Calu3 (cell line): ENCODE data around the gene WAPL. TPM values are rescaled to one million over a fixed set of nuclear protein-coding genes. Genes with fewer than 3 reads are reported as not detected.

Source experiments
- BruUV-seq: library from RNA; stranded (reverse); fragments of 400-500 nt; replicated peaks from 2 replicates; lab custom pipeline; 2021; lab: Mats Ljungman, UMichigan
- CTCF ChIA-PET: fragments of 300-600 bp; sonication (Branson Sonifier 250); formaldehyde crosslinking; loops from one replicate; lab custom pipeline; 2022; ENCODE audit warnings: antibody characterized with exemption; lab: Charles Lee
- DNase-seq: peaks from one replicate; pipeline ENCODE4 v3.0.0; 2022
- H3K27ac Mint-ChIP-seq: one replicate; pipeline ENCODE4 v1.8.0; 2022; ENCODE audit warnings: mixed read lengths; ENCODE audit not compliant: unreplicated experiment
- H3K27me3 Mint-ChIP-seq: one replicate; pipeline ENCODE4 v1.8.0; 2022; ENCODE audit warnings: mixed read lengths; ENCODE audit not compliant: unreplicated experiment
- H3K36me3 Mint-ChIP-seq: one replicate; pipeline ENCODE4 v1.8.0; 2022; ENCODE audit warnings: mild to moderate bottlenecking, moderate library complexity, mixed read lengths; ENCODE audit not compliant: insufficient read depth, unreplicated experiment
- H3K4me1 Mint-ChIP-seq: one replicate; pipeline ENCODE4 v1.8.0; 2022; ENCODE audit warnings: mild to moderate bottlenecking, low read depth, mixed read lengths; ENCODE audit not compliant: unreplicated experiment
- H3K4me3 Mint-ChIP-seq: one replicate; pipeline ENCODE4 v1.8.0; 2022; ENCODE audit warnings: mild to moderate bottlenecking, low read depth, moderate library complexity, mixed read lengths; ENCODE audit not compliant: unreplicated experiment
- H3K9me3 Mint-ChIP-seq: one replicate; pipeline ENCODE4 v1.8.0; 2022; ENCODE audit warnings: low read depth, mixed read lengths; ENCODE audit not compliant: unreplicated experiment
- intact Hi-C: fragments of 100-400 bp; cut with micrococcal nuclease; formaldehyde crosslinking; loops from one replicate; pipeline ENCODE4 v1.10.0; 2022; ENCODE audit not compliant: unreplicated experiment
- total RNA-seq: library from RNA; stranded (reverse); gene quantifications from 2 replicates; pipeline ENCODE4 v1.2.3, GENCODE V29; 2022
- TF ChIP-seq, protein P1 (sequence below): fragments of 200-600 bp; IDR thresholded peaks from one replicate; pipeline ENCODE4 v1.8.0; 2022; ENCODE audit warnings: antibody characterized with exemption; ENCODE audit not compliant: unreplicated experiment

WAPL gene
- total RNA-seq, 1 experiment from 2014 or later: 27.0 TPM

GRCh38 chr10:86410542-86411124 is 111.0 kb downstream of the WAPL start:
- no peak for DNase-seq
- CTCF ChIA-PET: interaction anchor here (0.6 to 0.7 kb wide), 2 partner anchors 121 to 175 kb away, joined by 5 to 8 read pairs; no protein-coding TSS in a partner anchor
- peak overlapping the region; percentile 82 for H3K27ac Mint-ChIP-seq
- no peaks in the 10 kb centered on the region for H3K27me3 Mint-ChIP-seq
- intact Hi-C loops: no loop called here
- TF ChIP-seq, protein P1, sequence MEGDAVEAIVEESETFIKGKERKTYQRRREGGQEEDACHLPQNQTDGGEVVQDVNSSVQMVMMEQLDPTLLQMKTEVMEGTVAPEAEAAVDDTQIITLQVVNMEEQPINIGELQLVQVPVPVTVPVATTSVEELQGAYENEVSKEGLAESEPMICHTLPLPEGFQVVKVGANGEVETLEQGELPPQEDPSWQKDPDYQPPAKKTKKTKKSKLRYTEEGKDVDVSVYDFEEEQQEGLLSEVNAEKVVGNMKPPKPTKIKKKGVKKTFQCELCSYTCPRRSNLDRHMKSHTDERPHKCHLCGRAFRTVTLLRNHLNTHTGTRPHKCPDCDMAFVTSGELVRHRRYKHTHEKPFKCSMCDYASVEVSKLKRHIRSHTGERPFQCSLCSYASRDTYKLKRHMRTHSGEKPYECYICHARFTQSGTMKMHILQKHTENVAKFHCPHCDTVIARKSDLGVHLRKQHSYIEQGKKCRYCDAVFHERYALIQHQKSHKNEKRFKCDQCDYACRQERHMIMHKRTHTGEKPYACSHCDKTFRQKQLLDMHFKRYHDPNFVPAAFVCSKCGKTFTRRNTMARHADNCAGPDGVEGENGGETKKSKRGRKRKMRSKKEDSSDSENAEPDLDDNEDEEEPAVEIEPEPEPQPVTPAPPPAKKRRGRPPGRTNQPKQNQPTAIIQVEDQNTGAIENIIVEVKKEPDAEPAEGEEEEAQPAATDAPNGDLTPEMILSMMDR: no peak
- H3K4me1 Mint-ChIP-seq: peaks cover 23% of the 10 kb centered on the region
- H3K36me3 Mint-ChIP-seq: peaks cover 12% of the 10 kb centered on the region
- no TSS peak for BruUV-seq
- H3K4me3 Mint-ChIP-seq: peak overlapping the region; percentile 12
- peaks cover 2% of the 10 kb centered on the region for H3K9me3 Mint-ChIP-seq

GRCh38 chr10:86409183-86409582 is 112.4 kb downstream of the WAPL start:
- Mint-ChIP-seq H3K27ac (no peak overlapping the region), H3K9me3 (peaks cover 2% of the 10 kb centered on the region), H3K36me3 (peaks cover 6% of the 10 kb centered on the region), H3K4me1 (peaks cover 13% of the 10 kb centered on the region), H3K4me3 (no peak overlapping the region), H3K27me3 (no peaks in the 10 kb centered on the region)
- no TSS peak for BruUV-seq
- intact Hi-C loops: no loop called here
- CTCF ChIA-PET: no interaction called here
- TF ChIP-seq, protein P1: no peak
- DNase-seq: no peak

GRCh38 chr10:86403183-86403797 is 118.3 kb downstream of the WAPL start:
- DNase-seq: no peak
- H3K4me3 Mint-ChIP-seq: peak overlapping the region; percentile 71
- H3K27me3 Mint-ChIP-seq: no peaks in the 10 kb centered on the region
- CTCF ChIA-PET: no interaction called here
- peak overlapping the region; percentile 2 for H3K27ac Mint-ChIP-seq
- TF ChIP-seq, protein P1: no peak
- H3K4me1 Mint-ChIP-seq: peaks cover 26% of the 10 kb centered on the region
- intact Hi-C loops: loop anchor here (5.0 kb wide), 2 partner anchors 34 to 119 kb away; partner anchors contain the start of gene WAPL
- BruUV-seq: no TSS peak
- H3K9me3 Mint-ChIP-seq: no peaks in the 10 kb centered on the region
- peaks cover 30% of the 10 kb centered on the region for H3K36me3 Mint-ChIP-seq

DNA sequence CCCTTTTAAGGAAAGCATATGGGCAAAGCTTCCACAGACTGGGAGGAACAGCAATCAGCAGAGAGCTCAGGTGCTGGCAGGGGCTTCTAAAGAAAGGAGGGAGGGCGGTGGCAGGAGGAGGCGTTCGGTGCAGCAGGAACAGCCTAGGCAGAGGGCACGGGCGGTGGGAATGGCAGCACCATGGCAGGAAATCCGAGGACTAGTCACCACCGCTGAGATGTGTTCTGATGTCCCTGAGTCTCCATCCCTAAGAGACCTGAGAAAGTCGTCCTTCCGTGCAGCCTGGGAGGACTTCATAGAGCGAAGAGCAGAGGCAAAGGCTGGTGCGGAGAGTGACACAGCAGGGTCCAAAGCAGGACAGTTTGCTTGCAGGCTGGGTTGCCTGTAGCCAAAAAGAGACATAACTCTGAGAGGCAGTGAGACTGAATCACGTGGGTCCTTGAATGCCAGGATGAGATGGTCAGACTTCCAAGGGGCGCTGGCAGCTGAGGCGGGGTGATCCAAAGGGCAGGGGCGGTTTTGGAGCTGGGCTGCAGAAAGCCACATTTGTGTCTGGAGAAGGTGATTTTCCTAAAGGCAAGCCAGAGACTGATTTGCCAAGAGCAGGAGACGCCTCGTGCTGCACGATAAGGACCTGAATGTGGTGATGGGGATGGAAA is 119.2 kb downstream of the WAPL start:
- TF ChIP-seq, protein P1: no peak
- CTCF ChIA-PET: interaction anchor here (2.8 kb wide), 1 partner anchor 37 kb away, joined by 7 read pairs; no protein-coding TSS in a partner anchor
- peak overlapping the region; percentile 71 for H3K4me3 Mint-ChIP-seq
- no peaks in the 10 kb centered on the region for H3K27me3 Mint-ChIP-seq
- peak overlapping the region; percentile 2 for H3K27ac Mint-ChIP-seq
- DNase-seq: no peak
- H3K9me3 Mint-ChIP-seq: no peaks in the 10 kb centered on the region
- peaks cover 26% of the 10 kb centered on the region for H3K4me1 Mint-ChIP-seq
- H3K36me3 Mint-ChIP-seq: peaks cover 30% of the 10 kb centered on the region
- intact Hi-C loops: loop anchor here (5.0 kb wide), 2 partner anchors 35 to 120 kb away; partner anchors contain the start of gene WAPL
- BruUV-seq: no TSS peak
